ENCODE measurements around the gene GABBR2. TPM values are rescaled to one million over a fixed set of nuclear protein-coding genes. Genes with fewer than 3 reads are reported as not detected.

The GABBR2 gene
- total and polyA plus RNA-seq, 2 of the 8 experiments (the other 6 are each of a cell fraction or from before 2014, with no cell fraction given) = 0.50 to 1.2 TPM

GRCh38 chr9:98660541-98660940 is 48.2 kb downstream of the GABBR2 start:
- Histone ChIP-seq H4K91ac (replicated peaks; ENCODE audit: insufficient read length, low read length) (no peak overlapping the region), H3K79me2 (ENCODE audit: control insufficient read depth in 1 of 2, insufficient read depth in 2 of 2, low read length in 2 of 2) (no peaks in the 10 kb centered on the region), H3K4me2 (ENCODE audit: insufficient read depth in 1 of 2, low read depth in 2 of 2, low read length in 2 of 2) (no peak overlapping the region), H3K4me1 (replicated peaks in 1 of 4; ENCODE audit: control insufficient read depth in 3 of 4, insufficient read depth in 4 of 4, low read length in 3 of 4) (no peaks in the 10 kb centered on the region), H2BK120ac (replicated peaks; ENCODE audit: low read depth, low read length) (no peak overlapping the region), H2BK20ac (ENCODE audit: low read length) (no peak overlapping the region), H3K9me3 (ENCODE audit: insufficient read depth in 2 of 2, low read depth in 1 of 2, low read length in 1 of 2) (no peaks in the 10 kb centered on the region), H3K23me2 (ENCODE audit: low read depth, low read length) (no peaks in the 10 kb centered on the region), H2BK5ac (ENCODE audit: low read depth, low read length) (no peak overlapping the region), H3K4ac (replicated peaks; ENCODE audit: insufficient read length, low read depth, low read length) (no peak overlapping the region), H3K27ac (ENCODE audit: low read depth, low read length) (no peak overlapping the region), H3K9ac (replicated peaks in 1 of 4; ENCODE audit: extremely low read depth in 1 of 4, low read depth in 3 of 4, low read length in 3 of 4) (no peak overlapping the region), H3K27me3 (replicated peaks in 1 of 4; ENCODE audit: control insufficient read depth in 3 of 4, extremely low read depth in 1 of 4, insufficient read depth in 3 of 4, low read length in 3 of 4) (no peaks in the 10 kb centered on the region), H2BK12ac (ENCODE audit: low read depth, low read length) (no peak overlapping the region), H2AK5ac (ENCODE audit: low read depth, low read length) (no peak overlapping the region), H2BK15ac (ENCODE audit: low read length) (no peak overlapping the region), H4K8ac (ENCODE audit: extremely low read depth, insufficient read depth, low read length) (no peak overlapping the region), H4K20me1 (replicated peaks in 1 of 2; ENCODE audit: control insufficient read depth in 1 of 2, insufficient read depth in 2 of 2, low read length in 2 of 2) (no peaks in the 10 kb centered on the region), H3K14ac (ENCODE audit: insufficient read length) (no peak overlapping the region), H3K23ac (ENCODE audit: insufficient read length) (no peak overlapping the region), H2AFZ (ENCODE audit: low read length) (no peak overlapping the region), H3K4me3 (ENCODE audit: extremely low read depth in 1 of 4, insufficient read depth in 2 of 4, low read depth in 3 of 4, low read length in 4 of 4) (no peak overlapping the region), H3K79me1 (ENCODE audit: low read depth, low read length) (no peaks in the 10 kb centered on the region), H3K56ac (replicated peaks; ENCODE audit: insufficient read length, low read depth, low read length) (no peak overlapping the region), H3K18ac (ENCODE audit: extremely low read depth, low read length) (no peak overlapping the region), H4K5ac (ENCODE audit: insufficient read length, low read depth, low read length) (no peak overlapping the region), H3K36me3 (ENCODE audit: control insufficient read depth in 2 of 4, insufficient read depth in 4 of 4, low read length in 3 of 4) (no peaks in the 10 kb centered on the region)
- POLR2A ChIA-PET (ENCODE audit: partially characterized antibody) = no interaction called here
- WGBS, 2 experiments (ENCODE audit: extremely low coverage in 1 of 2, insufficient coverage in 1 of 2, insufficient read length in 1 of 2, insufficient replicate concordance in 2 of 2, low coverage in 1 of 2, low lambda C conversion rate in 2 of 2, missing lambda C conversion rate in 1 of 2) = 89% methylated on average over 4 of the region's 4 CpGs; no CpG with 5 or more reads in 1 of the 2 experiments
- CTCF ChIA-PET (ENCODE audit: partially characterized antibody) = interaction anchor here (1.1 kb wide), 1 partner anchor 18 kb away, joined by 3 read pairs; no protein-coding TSS in a partner anchor
- TF ChIP-seq CHD1 (IDR thresholded peaks at IDR 0.05; ENCODE audit: low read depth, low read length) = no peak
- DNase-seq (ENCODE audit: low read depth in 1 of 2, low spot score in 2 of 2) (no peak), FAIRE-seq (no peak)

All from H1 (cell line).